Fibroblast of skin of scalp (primary cell): ENCODE measurements around the gene ANXA6.
A peak's percentile ranks its signal among the peaks of the same experiment; 100 is the strongest.

Source experiments
- DNase-seq: peaks from one replicate; pipeline ENCODE4 v3.0.0-alpha.2; 2013

Gene ANXA6

DNA sequence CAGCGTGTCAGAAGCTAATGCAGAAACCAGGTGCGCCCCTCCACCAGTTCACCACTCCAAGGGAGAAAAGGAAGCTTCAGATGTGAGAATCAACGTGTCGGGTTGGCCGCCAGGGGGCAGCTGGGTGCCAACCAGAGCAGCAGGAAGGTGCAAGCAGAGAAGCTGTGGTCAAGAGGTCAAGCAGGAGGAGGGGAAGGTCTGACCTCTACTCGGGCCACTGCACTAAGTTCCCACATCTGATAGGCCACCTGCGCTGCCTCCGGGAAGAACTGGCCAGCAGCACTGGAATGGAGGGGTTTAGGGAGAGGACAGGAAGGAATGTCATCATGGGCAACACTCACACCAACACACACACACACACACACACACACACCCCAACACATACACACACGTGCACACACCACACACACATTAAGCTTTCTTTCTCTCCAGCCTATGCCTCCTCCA is 31.4 kb downstream of the ANXA6 start:
- DNase-seq = peak; percentile 44

DNA sequence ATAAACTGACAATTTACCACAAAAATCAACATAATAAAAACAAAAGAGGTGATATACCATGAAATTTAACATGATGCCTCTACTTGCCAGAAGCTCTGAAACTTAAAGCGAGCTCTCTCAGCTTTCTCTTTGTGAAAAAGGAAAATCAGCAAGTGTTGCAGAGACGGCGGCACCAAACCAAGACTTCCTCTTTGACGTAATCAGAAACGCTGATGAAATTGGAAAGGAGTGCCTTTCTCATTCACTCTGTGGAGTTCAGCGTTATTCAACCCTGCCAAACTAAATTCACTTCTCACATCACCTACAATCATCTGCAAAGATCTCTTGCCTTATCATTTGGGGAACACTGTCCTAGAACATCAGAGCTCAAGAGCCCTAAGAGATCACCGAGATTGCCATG is 32.2 kb downstream of the ANXA6 start:
- no peak for DNase-seq

DNA sequence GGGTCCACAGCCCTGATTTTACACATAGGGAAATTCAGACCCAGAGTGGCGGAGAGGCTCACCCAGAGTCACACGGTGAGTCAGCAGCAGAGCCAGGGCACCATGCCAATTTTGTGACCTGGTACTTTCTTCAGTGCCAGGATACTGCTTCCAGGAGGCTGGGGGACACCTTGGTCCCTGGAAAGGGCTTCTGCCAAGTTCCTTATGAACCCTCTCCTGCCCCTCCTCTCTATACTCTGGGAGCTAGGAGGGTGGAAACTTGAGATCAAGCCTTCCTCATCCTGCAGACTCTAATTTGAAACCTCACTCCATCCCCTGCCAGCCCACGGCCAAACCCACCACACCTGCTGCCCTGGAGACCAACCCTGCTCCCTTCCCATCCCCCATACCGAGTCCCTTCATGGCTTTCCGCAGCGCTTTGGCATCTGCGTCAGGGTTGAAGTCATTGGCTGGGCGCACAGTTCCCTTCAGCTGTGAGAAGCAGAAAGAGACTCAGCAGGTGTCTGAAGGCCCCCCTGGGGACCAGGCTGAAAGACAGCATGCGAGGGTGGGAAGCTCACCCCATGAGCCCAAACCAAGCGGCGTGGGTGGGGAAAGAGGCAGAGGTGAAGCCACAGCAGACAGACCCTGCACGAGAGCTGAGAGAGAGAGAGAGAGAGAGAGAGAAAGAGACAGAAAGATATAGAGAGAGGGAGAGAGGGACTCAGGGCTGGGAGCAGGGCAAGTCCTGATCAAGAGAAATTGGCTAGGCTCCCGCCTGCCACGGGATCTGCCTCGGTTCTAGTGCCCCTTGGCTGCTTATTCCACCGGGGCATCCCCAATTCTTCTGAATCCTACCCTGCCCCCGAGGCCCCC is 33.5 kb downstream of the ANXA6 start:
- peak; percentile 14 for DNase-seq

GRCh38 chr5:151122828-151123227 is 34.8 kb downstream of the ANXA6 start:
- no peak for DNase-seq

DNA sequence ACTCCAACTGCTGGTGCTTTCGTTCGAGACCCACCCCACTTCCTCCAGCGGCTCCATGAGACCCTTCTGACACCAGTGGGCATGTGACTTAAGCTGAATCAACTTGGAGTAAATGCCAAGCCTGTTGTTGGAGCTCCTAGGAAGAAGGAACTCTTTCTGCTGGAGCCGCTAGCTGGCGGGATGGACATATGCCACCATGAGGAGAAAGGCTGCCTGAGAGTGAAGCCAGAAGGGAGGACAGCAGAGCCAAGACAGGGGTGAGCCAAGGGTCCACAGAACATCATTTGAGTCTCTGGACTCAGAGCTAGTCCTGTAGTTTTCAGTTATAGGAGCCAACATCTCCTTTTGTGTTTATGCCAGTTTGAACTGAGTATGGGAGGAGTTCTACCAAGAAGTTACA is 35.9 kb downstream of the ANXA6 start:
- no peak for DNase-seq

DNA sequence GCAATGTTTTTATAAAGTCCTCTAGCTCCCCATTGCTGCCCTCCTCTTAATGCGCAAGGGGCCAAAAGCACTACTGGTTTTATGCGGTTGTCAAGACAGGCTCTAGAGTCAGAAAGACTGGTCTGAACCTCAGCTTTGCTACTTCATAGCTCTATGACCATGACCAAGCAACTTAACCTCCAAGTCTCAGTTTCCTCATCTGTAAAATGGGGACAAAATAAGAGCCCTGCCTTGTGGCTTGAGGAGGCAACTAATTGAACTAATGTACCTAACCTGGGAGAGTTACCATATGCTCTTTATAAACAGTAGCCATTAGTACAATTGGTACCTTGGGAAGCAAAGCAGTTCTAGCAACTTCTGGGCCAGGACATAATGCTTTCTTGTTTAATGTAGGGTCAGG is 36.5 kb downstream of the ANXA6 start:
- no peak for DNase-seq

DNA sequence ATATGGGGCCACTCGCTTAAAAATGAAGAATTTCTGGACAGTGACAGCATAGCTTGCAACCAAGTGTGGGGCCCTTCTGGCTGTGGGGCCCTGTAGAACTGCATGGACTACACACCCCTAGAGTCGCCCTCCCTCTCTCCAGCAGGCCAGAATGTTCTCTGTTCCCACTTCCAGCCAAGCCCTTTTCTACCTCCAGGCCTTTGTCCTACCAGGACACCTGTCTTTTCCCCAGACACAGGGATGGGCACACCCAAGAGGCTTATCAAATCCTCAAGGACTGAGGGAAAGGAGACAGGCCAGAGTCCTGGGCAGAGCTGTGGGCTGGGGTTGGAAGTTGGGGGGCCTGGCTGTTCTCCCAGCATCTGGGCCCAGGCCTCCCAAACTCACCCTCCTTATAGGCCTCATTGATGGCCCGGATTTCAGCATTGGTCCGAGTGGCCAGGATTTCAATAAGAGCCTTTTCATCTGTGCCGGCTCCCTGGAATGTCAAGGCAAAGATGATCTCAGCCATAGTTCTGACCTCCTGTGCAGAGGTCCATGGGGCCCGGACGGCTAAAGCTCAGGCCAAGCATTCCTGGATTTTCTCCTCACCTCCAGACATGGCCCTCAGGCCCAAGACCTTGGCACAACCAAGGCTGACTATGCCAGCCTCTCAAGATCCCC is 38.5 kb downstream of the ANXA6 start:
- DNase-seq = no peak

GRCh38 chr5:151115272-151115905 is 42.2 kb downstream of the ANXA6 start:
- DNase-seq = peak; percentile 61

DNA sequence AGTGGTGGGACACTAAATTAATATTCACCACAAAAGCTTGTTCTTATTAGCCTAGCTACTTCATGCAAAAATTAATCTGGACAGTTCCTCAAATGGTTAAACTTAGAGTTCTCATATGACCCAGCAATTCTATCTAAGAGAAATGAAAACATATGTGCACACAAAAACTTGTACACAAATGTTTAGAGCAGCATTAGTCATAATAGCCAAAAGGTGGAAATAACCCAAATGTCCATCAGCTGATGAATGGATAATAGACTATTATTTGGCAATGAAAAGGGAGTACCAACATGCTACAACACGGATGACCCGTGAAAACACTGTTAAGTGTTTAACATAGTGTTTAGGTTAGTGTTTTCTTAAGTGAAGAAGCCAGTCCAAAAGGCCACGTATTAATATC is 43.9 kb downstream of the ANXA6 start:
- DNase-seq = no peak

- no peak for DNase-seq
Measured at GRCh38 chr5:151110992-151111391, 46.6 kb downstream of the ANXA6 start.

DNA sequence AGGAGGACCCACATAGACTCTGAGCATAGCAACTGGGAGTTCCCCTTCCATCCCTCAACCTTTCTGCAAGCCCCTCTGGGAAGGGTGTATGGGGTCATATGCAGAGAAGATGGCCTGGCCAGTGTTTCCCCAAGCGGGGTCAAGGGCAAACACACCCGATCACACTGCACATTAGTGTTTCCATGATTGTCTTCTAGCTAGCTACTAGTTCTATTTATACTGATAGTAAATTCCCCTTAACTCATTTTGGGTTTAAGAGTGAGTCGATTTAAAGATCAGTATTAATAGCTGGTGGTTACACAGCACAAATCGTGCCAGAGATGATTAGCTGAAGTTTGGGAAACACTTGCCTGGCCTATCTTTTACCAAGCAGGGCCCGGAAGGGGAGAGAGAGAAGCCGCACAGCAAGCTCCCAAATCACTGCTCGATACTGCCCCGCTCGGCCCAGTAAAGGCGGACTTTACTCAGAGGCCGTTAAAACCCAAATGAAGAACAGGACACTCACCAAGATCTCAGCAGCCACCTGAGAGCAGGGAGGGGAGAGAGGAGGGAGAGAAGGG is 47.4 kb downstream of the ANXA6 start:
- DNase-seq = no peak

- DNase-seq = no peak
Measured at GRCh38 chr5:151108566-151108965, 49.0 kb downstream of the ANXA6 start.

DNA sequence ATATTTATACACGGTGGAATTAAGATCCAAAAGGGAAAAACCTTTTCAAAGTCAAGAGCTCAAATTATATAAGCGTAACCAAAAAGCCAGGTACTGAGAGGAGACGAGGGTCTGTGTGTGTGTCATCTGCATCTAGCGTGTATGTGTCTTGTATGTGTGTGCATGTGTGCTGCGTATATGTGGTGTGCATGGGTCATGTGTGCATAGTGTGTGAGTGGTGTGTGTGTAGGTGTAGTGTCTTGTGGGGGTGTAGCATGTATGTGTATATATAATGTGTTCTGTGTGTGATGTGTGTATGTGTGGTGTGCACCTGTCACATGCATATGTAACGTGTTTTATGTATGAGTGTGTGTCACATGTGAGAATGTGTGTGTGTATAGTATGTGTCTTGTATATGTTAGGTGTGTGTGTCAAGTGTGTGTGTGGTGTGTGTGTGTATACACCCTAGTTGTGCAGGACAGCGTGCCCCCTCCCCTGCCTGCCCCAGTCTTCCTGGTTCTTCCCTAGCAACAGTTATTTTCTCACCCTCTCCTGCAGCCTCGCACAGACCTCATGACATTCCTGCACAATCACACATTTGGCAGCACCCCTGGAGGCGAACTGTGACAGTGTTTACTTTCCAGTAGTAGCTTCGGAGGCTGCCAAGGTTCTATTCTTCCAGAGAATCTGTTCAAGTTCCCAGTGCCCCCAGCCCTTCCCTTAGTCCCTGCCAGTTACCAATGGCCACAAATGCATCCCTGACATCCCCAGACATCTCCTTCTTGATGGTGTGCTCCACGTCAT is 49.6 kb downstream of the ANXA6 start:
- DNase-seq = no peak

DNA sequence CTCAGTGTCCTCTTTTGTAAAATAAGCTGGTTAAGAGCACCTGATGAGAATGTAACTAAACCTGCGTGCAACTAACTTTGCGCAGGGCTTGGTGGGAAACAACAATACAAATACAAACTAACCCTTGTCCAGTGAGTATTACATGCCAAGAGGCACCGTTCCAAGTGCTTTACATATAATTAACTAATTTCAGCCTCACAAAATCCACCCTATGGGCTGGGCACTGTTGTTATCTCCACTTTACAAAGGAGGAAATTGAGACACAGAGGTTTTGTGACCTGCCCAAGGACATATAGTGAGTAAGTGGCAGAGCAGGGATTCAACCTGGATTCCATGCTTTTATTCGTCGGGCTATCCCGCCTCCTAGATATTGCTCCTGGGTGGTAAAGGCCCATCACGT is 50.5 kb downstream of the ANXA6 start:
- no peak for DNase-seq

GRCh38 chr5:151106509-151106908 is 51.1 kb downstream of the ANXA6 start:
- no peak for DNase-seq

DNA sequence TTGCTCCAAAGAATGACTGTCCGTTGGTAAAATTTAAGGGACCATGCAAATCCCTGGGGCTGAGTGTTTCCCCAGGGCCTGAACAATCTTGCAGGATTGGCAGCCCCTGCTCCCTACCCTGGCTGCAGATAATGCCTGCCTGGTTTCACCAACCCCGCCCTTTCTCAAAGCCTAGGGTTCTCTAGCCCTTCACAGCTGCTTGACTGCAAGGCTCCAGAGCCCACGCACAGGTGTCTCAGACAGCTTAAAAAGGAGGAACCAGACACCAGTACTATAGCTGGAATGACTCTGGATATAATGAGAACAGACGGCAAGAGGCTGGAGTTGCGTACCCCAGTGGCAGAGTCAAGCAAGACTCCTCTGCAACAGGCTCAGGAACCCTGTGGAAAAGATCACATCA is 51.5 kb downstream of the ANXA6 start:
- DNase-seq = no peak

GRCh38 chr5:151105561-151105960 is 52.0 kb downstream of the ANXA6 start:
- DNase-seq = no peak

DNA sequence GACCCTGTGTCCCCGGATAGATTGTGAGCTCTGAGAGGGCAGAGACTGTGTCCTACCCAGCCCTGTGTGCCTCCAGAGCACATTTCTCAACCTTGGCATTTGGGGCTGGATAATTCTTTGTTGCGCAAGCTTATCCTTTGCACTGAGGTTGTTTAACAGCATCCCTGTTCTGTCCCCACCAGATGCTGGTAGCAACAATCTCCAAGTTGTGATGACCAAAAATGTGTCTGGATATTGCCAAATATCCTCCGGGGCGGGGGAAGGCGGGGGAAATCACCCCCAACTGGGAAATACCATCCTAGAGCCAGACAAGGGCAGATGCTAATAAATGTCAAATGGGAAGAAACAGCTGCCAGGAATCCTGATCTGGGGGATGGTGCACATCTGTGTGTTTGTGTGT is 52.8 kb downstream of the ANXA6 start:
- DNase-seq = peak; percentile 68

DNA sequence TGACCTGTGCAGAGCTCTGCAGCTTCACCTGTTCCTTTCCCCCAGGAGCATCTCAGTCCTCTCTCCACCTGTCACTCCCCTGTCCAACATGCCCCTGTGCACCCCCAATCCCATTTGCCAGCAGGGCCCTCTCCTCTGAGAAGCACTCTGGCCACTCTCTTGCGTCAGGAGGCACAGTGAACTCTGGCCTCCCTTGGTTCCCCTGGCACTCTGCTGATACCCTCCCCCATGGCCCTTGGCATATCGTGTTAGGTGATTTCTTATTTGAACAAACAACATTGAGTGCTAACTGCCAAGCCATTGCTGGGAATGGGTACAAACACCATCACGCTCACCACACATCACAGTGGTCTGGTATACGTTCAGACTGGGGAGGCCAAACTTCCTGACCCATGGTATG is 55.8 kb downstream of the ANXA6 start:
- no peak for DNase-seq

GRCh38 chr5:151101151-151101550 is 56.4 kb downstream of the ANXA6 start:
- DNase-seq = no peak

- no peak for DNase-seq
Measured at GRCh38 chr5:151100681-151101080, 56.9 kb downstream of the ANXA6 start.

DNA sequence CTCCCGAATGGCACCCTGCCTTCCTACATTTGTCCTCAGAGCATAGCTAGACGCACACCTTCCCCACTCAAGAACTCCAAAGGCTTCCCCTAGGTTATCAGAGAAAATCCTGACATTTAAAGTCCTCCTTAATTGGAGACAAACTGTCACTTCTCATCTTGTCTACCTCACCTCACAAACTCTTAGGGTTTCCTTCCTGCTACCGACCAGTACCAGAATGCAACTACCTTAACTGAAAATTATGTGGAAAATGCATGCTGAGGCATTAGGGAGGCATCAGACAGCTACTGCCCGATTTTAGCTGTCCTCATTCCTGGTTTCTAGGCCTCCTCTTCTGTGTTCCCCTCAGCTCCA is 58.8 kb downstream of the ANXA6 start:
- DNase-seq = no peak
